Measurements from ENCODE around the gene FMO3.

FMO3 gene

DNA sequence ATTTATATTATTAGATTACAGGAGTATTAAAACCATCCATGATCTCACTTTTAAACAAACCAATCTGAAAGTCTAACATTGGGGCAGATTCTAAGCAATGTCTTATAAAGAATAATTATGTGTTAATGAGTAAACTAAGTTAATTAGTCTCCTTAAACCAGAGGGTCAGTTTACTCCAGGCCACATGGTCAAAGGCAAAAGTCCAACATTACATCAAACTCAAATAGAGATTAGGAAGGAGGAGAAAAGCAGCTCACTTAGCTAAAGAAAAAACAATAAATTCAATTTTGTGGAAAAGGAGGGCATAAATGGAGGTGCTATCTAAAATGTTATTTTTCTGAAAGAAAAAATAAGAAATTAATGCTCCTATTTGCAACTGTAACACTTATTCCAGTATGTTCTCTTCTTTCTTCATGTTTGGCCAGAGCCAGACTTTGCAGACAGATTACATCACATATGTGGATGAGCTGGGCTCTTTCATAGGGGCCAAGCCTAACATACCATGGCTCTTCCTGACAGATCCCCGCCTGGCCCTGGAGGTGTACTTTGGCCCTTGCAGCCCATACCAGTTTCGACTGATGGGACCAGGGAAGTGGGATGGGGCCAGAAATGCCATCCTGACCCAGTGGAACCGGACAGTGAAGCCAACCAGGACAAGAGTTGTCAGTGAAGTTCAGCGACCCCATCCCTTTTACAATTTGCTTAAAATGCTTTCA lies 70.1 kb downstream of the FMO3 start:
- no peak for DNase-seq

DNA sequence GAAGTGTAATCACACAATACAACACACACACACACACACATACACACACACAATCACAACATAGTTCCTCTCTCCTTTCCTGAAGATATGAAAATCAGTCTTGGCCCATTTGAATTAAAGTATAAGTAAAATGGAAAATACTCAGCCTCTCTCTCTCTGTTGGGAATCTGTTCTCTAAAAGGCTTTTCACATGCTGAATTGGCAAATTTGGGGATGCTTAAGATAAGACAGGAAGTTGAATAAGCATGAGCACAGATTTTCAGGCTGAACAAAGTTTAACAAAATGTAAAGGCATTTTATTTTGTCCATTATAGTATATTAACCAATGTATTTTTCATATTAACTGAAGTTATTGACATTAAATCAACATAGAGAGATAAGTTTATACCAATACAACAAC lies 70.7 kb downstream of the FMO3 start:
- no peak for DNase-seq

DNA sequence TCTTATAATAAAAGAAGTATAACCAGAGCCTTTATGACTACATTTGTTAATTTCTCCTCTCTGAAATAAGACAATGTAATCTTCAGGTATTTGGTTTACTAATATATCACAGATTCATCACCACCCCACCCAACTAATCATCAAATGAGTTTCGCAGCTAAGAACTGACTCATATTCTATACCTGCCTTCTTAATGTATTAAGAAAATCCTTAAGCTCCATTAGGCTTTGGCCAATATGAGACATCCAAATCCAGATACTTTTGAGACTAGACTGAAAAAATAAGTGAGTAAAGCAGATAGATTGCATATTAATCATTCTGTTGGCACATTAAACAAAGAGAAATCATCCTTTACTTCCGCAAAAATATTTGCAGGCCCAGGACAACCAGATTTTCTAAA lies 75.7 kb downstream of the FMO3 start:
- DNase-seq = no peak

All from stimulated activated CD4-positive, alpha-beta T cell treated with anti-CD3 and anti-CD28 coated beads, Interleukin-4, amount 100 ng/mL, for 24 hours (primary cell).